H9 (cell line): ENCODE results near the gene GPLD1. TPM values are rescaled to one million over a fixed set of nuclear protein-coding genes. Genes with fewer than 3 reads are reported as not detected.

ENCODE experiments used
- DNase-seq: peaks from one replicate; pipeline ENCODE4 v3.0.0-alpha.2; 2017
- H2AFZ ChIP-seq: one replicate; pipeline ENCODE4 v1.6.1; 2013; ENCODE audit warnings: mild to moderate bottlenecking, low read length, control low read depth, moderate library complexity
- H2AK5ac ChIP-seq: 2 replicates; pipeline ENCODE4 v1.6.1; 2013; ENCODE audit warnings: low read length, control low read depth, mixed read lengths; ENCODE audit not compliant: insufficient read length
- H2BK120ac ChIP-seq: one replicate; pipeline ENCODE4 v1.6.1; 2013; ENCODE audit warnings: low read depth, mild to moderate bottlenecking, low read length, control low read depth, inconsistent platforms; ENCODE audit not compliant: poor library complexity, severe bottlenecking
- H2BK12ac ChIP-seq: 2 replicates; pipeline ENCODE4 v1.6.1; 2013; ENCODE audit warnings: low read length, control low read depth, mixed read lengths, low read depth; ENCODE audit not compliant: insufficient read length
- H2BK15ac ChIP-seq: 2 replicates; pipeline ENCODE4 v1.6.1; 2013; ENCODE audit warnings: low read depth, low read length, control low read depth
- H2BK20ac ChIP-seq: one replicate; pipeline ENCODE4 v1.6.1; 2013; ENCODE audit warnings: low read depth, mild to moderate bottlenecking, low read length, control low read depth, inconsistent platforms; ENCODE audit not compliant: poor library complexity, severe bottlenecking
- H2BK5ac ChIP-seq: 2 replicates; pipeline ENCODE4 v1.6.1; 2013; ENCODE audit warnings: low read length, control low read depth, mixed read lengths; ENCODE audit not compliant: insufficient read length
- H3K14ac ChIP-seq: 2 replicates; pipeline ENCODE4 v1.6.1; 2013; ENCODE audit warnings: low read length, control low read depth; ENCODE audit not compliant: insufficient read depth
- H3K18ac ChIP-seq: 2 replicates; pipeline ENCODE4 v1.6.1; 2013; ENCODE audit warnings: low read depth, mild to moderate bottlenecking, mixed read lengths, low read length, control low read depth; ENCODE audit not compliant: insufficient read length
- H3K23ac ChIP-seq: 2 replicates; pipeline ENCODE4 v1.6.1; 2013; ENCODE audit warnings: low read length, control low read depth, mixed read lengths, low read depth; ENCODE audit not compliant: insufficient read length
- H3K23me2 ChIP-seq: 2 replicates; pipeline ENCODE4 v1.6.1; 2013; ENCODE audit warnings: low read depth, mild to moderate bottlenecking, mixed read lengths, low read length, control low read depth; ENCODE audit not compliant: insufficient read length, poor library complexity, severe bottlenecking
- H3K27ac ChIP-seq: 2 replicates; pipeline ENCODE4 v1.5.1; 2013; ENCODE audit warnings: low read length, control low read depth, mixed read lengths, low read depth; ENCODE audit not compliant: insufficient read length
- H3K27me3 ChIP-seq: 2 replicates; pipeline ENCODE4 v1.6.1; 2013; ENCODE audit warnings: low read length, control low read depth, inconsistent platforms; ENCODE audit not compliant: insufficient read depth
- H3K4ac ChIP-seq: 2 replicates; pipeline ENCODE4 v1.6.1; 2013; ENCODE audit warnings: low read depth, mild to moderate bottlenecking, control low read depth, inconsistent platforms, low read length, moderate library complexity
- H3K4me1 ChIP-seq: 2 replicates; pipeline ENCODE4 v1.6.1; 2013; ENCODE audit warnings: low read length, control low read depth, inconsistent platforms; ENCODE audit not compliant: insufficient read depth
- H3K4me2 ChIP-seq: 2 replicates; pipeline ENCODE4 v1.6.1; 2013; ENCODE audit warnings: low read length, control low read depth, mixed read lengths; ENCODE audit not compliant: insufficient read length, insufficient read depth
- H3K56ac ChIP-seq: 2 replicates; pipeline ENCODE4 v1.6.1; 2013; ENCODE audit warnings: low read depth, mild to moderate bottlenecking, mixed read lengths, low read length, control low read depth; ENCODE audit not compliant: insufficient read length
- H3K79me1 ChIP-seq: 2 replicates; pipeline ENCODE4 v1.6.1; 2013; ENCODE audit warnings: low read depth, mild to moderate bottlenecking, moderate library complexity, low read length, control low read depth, inconsistent platforms; ENCODE audit not compliant: insufficient read depth, poor library complexity, severe bottlenecking
- H3K79me2 ChIP-seq: 2 replicates; pipeline ENCODE4 v1.6.1; 2013; ENCODE audit warnings: low read length, control low read depth, inconsistent platforms; ENCODE audit not compliant: insufficient read depth
- H3K9ac ChIP-seq: 2 replicates; pipeline ENCODE4 v1.6.1; 2013; ENCODE audit warnings: low read length, control low read depth, mixed read lengths; ENCODE audit not compliant: insufficient read length; ENCODE audit errors: extremely low read depth
- H3K9me3 ChIP-seq: one replicate; pipeline ENCODE4 v1.6.1; 2013; ENCODE audit warnings: low read depth, low read length, inconsistent platforms; ENCODE audit not compliant: control insufficient read depth
- H3T11ph ChIP-seq: one replicate; pipeline ENCODE4 v1.6.1; 2013; ENCODE audit warnings: mild to moderate bottlenecking, low read length, control low read depth, inconsistent platforms
- H4K20me1 ChIP-seq: one replicate; pipeline ENCODE4 v1.6.1; 2013; ENCODE audit not compliant: control insufficient read depth, insufficient read length, insufficient read depth
- H4K5ac ChIP-seq: 2 replicates; pipeline ENCODE4 v1.6.1; 2013; ENCODE audit warnings: low read depth, mild to moderate bottlenecking, mixed read lengths, low read length, control low read depth; ENCODE audit not compliant: insufficient read length
- H4K8ac ChIP-seq: replicated peaks from 2 replicates; pipeline ENCODE4 v1.6.1; 2013; ENCODE audit warnings: low read length, control low read depth, mixed read lengths, low read depth; ENCODE audit not compliant: insufficient read length
- H4K91ac ChIP-seq: 2 replicates; pipeline ENCODE4 v1.6.1; 2013; ENCODE audit warnings: low read depth, mild to moderate bottlenecking, moderate library complexity, mixed read lengths, low read length, control low read depth; ENCODE audit not compliant: insufficient read length
- H3K27ac Mint-ChIP-seq, 3 experiments: 2 replicates in 2 of 3; 3 replicates in 1 of 3; pipeline ENCODE4 v1.8.0; 2020 to 2021; ENCODE audit warnings: mixed read lengths in 3 of 3, mild to moderate bottlenecking in 1 of 3, moderate library complexity in 1 of 3
- H3K27me3 Mint-ChIP-seq: 2 replicates; pipeline ENCODE4 v1.8.0; 2021; ENCODE audit warnings: low read depth, mild to moderate bottlenecking, moderate library complexity, mixed read lengths
- H3K36me3 Mint-ChIP-seq, 3 experiments: 2 replicates in 2 of 3; 3 replicates in 1 of 3; pipeline ENCODE4 v1.8.0; 2020 to 2021; ENCODE audit warnings: low read depth in 3 of 3, mixed read lengths in 3 of 3; ENCODE audit not compliant: insufficient read depth in 1 of 3
- H3K4me1 Mint-ChIP-seq, 2 experiments: 2 replicates each; pipeline ENCODE4 v1.8.0; 2020; ENCODE audit warnings: mixed read lengths in 2 of 2
- H3K4me3 Mint-ChIP-seq, 2 experiments: 2 replicates in 1 of 2; 3 replicates in 1 of 2; pipeline ENCODE4 v1.8.0; 2020 to 2021; ENCODE audit warnings: mild to moderate bottlenecking in 2 of 2, mixed read lengths in 2 of 2, moderate library complexity in 1 of 2
- H3K9me3 Mint-ChIP-seq, 2 experiments: 2 replicates in 1 of 2; 3 replicates in 1 of 2; pipeline ENCODE4 v1.8.0; 2020; ENCODE audit warnings: mild to moderate bottlenecking in 2 of 2, mixed read lengths in 2 of 2, moderate library complexity in 1 of 2
- total RNA-seq: library from RNA; stranded (reverse); gene quantifications from 2 replicates; pipeline ENCODE4 v1.2.1, GENCODE V29; 2021
- TF ChIP-seq, protein P1 (sequence below): fragments of 200-600 bp; sonication (generic); conservative IDR thresholded peaks from 3 replicates; pipeline ENCODE4 v1.8.0; 2021; ENCODE audit warnings: antibody characterized with exemption, mild to moderate bottlenecking

GPLD1 gene
- total RNA-seq, 1 experiment from 2014 or later: 8.0 TPM

DNA sequence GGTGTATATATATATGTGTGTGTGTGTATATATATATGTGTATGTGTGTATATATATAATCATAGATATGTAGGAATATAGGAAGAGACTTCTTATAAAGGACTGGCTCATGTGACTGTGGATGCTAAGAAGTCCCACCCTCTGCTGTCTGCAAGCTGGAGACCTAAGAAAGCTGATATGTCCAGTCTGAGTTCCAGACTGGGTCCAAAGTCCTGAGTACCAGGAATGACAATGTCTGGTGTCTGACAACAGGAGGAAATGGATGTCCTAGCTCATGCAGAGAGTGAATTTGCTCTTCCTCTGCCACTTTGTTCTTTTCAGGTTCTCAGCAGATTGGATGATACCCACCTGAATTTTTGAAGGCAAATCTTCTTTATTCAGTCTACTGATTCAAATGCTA, 12.5 kb upstream of the GPLD1 start:
- Mint-ChIP-seq H3K9me3 (peaks cover 0 to 2% of the 10 kb centered on the region in 2 experiments; a peak in 2 of 5 replicates), H3K4me3 (no peak overlapping the region), H3K36me3 (peaks cover 1 to 10% (median 8%) of the 10 kb centered on the region in 3 experiments; a peak in 6 of 7 replicates), H3K4me1 (peaks cover 6 to 7% of the 10 kb centered on the region in 2 experiments), H3K27me3 (peaks cover 8% of the 10 kb centered on the region), H3K27ac (no peak overlapping the region)
- Histone ChIP-seq H3K9ac (no peak overlapping the region), H4K5ac (no peak overlapping the region), H4K8ac (no peak overlapping the region), H3T11ph (no peak overlapping the region), H3K27ac (no peak overlapping the region), H3K23ac (no peak overlapping the region), H2BK120ac (no peak overlapping the region), H4K20me1 (no peaks in the 10 kb centered on the region), H2BK15ac (no peak overlapping the region), H3K4me1 (peaks cover 2% of the 10 kb centered on the region; the same call in 1 of the 2 replicates), H3K4me2 (no peak overlapping the region), H3K79me1 (no peaks in the 10 kb centered on the region), H2BK12ac (no peak overlapping the region), H3K23me2 (no peaks in the 10 kb centered on the region), H2BK5ac (no peak overlapping the region), H3K27me3 (no peaks in the 10 kb centered on the region; the same call in 1 of the 2 replicates), H3K14ac (no peak overlapping the region), H2AK5ac (no peak overlapping the region), H2AFZ (no peak overlapping the region), H3K79me2 (no peaks in the 10 kb centered on the region), H3K9me3 (no peaks in the 10 kb centered on the region), H3K56ac (no peak overlapping the region), H3K18ac (no peak overlapping the region), H2BK20ac (no peak overlapping the region), H4K91ac (no peak overlapping the region), H3K4ac (no peak overlapping the region)
- DNase-seq: no peak
- TF ChIP-seq, protein P1, sequence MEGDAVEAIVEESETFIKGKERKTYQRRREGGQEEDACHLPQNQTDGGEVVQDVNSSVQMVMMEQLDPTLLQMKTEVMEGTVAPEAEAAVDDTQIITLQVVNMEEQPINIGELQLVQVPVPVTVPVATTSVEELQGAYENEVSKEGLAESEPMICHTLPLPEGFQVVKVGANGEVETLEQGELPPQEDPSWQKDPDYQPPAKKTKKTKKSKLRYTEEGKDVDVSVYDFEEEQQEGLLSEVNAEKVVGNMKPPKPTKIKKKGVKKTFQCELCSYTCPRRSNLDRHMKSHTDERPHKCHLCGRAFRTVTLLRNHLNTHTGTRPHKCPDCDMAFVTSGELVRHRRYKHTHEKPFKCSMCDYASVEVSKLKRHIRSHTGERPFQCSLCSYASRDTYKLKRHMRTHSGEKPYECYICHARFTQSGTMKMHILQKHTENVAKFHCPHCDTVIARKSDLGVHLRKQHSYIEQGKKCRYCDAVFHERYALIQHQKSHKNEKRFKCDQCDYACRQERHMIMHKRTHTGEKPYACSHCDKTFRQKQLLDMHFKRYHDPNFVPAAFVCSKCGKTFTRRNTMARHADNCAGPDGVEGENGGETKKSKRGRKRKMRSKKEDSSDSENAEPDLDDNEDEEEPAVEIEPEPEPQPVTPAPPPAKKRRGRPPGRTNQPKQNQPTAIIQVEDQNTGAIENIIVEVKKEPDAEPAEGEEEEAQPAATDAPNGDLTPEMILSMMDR: no peak
